ENCODE measurements around the gene FMNL3.

Gene FMNL3

GRCh38 chr12:49673446-49674317 lies 33.5 kb downstream of the FMNL3 start:
- no peak for DNase-seq (ENCODE audit: low spot score)

GRCh38 chr12:49672301-49673217 lies 34.6 kb downstream of the FMNL3 start:
- DNase-seq (ENCODE audit: low spot score) = no peak

GRCh38 chr12:49671031-49671765 lies 36.0 kb downstream of the FMNL3 start:
- DNase-seq (ENCODE audit: low spot score) = no peak

- no peak for DNase-seq (ENCODE audit: low spot score)
These were observed 37.4 kb downstream of the FMNL3 start for GRCh38 chr12:49669796-49670195.

GRCh38 chr12:49667325-49668090 lies 39.7 kb downstream of the FMNL3 start:
- DNase-seq (ENCODE audit: low spot score) = no peak

GRCh38 chr12:49666176-49666575 lies 41.0 kb downstream of the FMNL3 start:
- no peak for DNase-seq (ENCODE audit: low spot score)

GRCh38 chr12:49665384-49665783 lies 41.8 kb downstream of the FMNL3 start:
- no peak for DNase-seq (ENCODE audit: low spot score)

GRCh38 chr12:49664591-49665239 lies 42.5 kb downstream of the FMNL3 start:
- no peak for DNase-seq (ENCODE audit: low spot score)

GRCh38 chr12:49664167-49664566 lies 43.0 kb downstream of the FMNL3 start:
- no peak for DNase-seq (ENCODE audit: low spot score)

GRCh38 chr12:49662998-49663843 lies 44.0 kb downstream of the FMNL3 start:
- no peak for DNase-seq (ENCODE audit: low spot score)

- no peak for DNase-seq (ENCODE audit: low spot score)
These were observed 45.5 kb downstream of the FMNL3 start for GRCh38 chr12:49661746-49662145.

- DNase-seq (ENCODE audit: low spot score) = no peak
These were observed 46.0 kb downstream of the FMNL3 start for GRCh38 chr12:49661191-49661590.

GRCh38 chr12:49659753-49660152 lies 47.5 kb downstream of the FMNL3 start:
- DNase-seq (ENCODE audit: low spot score) = no peak

GRCh38 chr12:49658276-49658675 lies 48.9 kb downstream of the FMNL3 start:
- no peak for DNase-seq (ENCODE audit: low spot score)

- DNase-seq (ENCODE audit: low spot score) = no peak
These were observed 51.5 kb downstream of the FMNL3 start for GRCh38 chr12:49655595-49656236.

- no peak for DNase-seq (ENCODE audit: low spot score)
These were observed 52.5 kb downstream of the FMNL3 start for GRCh38 chr12:49654715-49655114.

- no peak for DNase-seq (ENCODE audit: low spot score)
These were observed 54.2 kb downstream of the FMNL3 start for GRCh38 chr12:49652921-49653520.

- no peak for DNase-seq (ENCODE audit: low spot score)
These were observed 55.4 kb downstream of the FMNL3 start for GRCh38 chr12:49651855-49652254.

- DNase-seq (ENCODE audit: low spot score) = no peak
These were observed 57.3 kb downstream of the FMNL3 start for GRCh38 chr12:49649892-49650291.

Data from HuH-7.5 (cell line).